ENCODE data around the gene TRPM3.
"Not testable (repeated sequence)": the region's sequence is repeated elsewhere in the genome, so short reads cannot be mapped to it uniquely, and the experiment has no call there.

TRPM3 gene

DNA sequence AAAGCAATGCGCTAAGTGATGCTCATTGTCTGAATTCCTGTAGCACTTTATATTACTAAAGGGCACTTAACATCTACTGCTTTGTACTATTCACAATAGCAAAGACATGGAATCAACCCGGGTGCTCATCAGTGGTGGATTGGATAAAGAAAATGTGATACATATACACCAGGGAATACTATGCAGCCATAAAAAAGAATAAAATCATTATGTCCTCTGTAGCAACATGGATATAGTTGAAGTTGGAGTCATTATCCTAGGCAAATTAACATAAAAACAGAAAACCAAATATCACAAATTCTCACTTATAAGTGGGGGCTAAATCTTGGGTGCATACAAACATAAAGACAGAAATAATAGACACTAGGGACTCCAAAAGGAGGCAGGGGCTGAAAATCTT is 308.3 kb downstream of the TRPM3 start:
- ATAC-seq: no peak

DNA sequence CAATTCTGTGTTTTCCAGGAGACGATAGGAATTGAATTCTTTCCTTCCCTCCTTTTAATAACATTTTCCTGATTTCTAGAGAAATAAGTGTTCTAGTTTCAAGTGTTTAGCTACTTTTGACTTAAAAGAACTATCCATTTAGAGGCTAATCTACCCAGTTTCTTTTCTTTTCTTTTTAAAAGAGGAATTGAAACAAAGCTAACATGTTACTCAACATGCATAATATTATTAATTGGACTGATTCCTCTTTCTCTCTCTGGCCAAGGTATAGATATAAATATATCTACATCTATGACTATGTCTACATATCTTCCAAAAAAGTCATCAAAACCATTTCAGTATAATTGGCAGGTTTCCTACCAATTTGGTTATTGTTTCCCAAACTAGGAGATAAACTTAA is 309.8 kb downstream of the TRPM3 start:
- ATAC-seq: no peak

DNA sequence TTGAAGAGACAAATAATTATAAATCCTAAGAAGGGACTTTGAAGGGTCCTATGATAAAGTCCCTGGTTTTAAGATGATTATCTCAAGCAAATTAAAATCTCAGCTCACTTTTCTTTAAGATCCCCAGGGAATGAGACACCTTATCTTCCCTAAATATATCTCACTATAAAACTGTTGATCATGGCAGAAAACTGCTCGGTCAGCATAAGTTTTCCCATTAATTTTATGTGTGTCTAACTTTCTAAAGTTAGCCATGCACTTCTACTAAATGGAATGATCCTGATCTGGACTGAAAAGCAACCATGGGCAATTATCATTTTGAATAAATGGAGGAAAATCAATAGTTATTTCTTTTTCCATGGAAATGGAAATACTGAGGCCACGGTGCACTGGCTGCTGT is 314.5 kb downstream of the TRPM3 start:
- no peak for ATAC-seq

DNA sequence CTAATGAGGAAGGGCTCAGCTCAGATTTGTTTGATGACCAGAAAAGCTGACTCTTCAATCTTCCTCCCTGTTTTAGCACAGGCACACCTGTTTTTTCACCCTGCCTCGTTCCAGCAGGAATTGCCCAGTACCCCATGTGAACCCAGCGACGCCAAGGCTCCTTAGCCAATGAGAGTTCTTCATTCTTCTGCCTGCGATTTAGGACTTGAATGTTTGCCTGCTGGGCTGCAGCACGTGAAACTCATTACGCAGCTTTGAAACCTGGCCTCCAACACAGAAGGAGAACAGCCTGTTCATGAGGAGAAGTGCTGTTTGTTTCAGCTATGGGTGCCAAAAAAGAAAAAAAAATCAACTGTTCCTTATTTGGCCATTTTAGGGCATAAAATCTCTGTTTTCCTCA is 315.5 kb downstream of the TRPM3 start:
- ATAC-seq: no peak

DNA sequence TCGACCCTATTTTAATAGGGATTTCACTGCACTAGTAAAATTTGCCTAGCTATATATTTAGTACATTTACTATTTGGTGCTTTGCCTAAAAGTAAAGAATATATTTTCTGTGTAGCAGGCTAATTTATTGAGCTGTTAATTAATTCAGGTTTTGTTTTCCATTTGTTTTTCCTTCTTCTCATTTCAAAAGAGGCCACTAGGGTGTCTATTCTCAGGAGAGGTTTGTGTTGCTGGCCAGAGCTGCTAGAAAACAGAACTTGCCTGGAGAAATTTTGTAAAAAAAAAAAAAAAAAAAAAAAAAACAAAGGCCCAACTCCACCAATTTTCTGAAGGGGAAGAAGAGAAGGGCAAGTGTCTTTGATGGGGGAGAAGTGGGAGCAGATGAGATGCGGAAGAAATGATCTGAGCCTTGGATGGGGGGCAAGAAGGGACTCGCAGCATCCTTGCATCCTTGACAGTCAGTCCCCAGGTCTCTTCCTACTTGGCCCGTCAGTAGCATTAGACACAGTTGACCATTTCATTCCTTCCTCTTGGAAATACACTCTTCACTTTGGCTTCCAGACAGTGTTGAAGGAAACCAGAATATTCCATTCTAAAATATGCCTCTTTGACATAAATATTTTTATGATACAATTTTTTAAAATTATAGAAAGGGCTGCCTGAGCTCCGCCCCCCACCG is 318.5 kb downstream of the TRPM3 start:
- ATAC-seq: no peak

DNA sequence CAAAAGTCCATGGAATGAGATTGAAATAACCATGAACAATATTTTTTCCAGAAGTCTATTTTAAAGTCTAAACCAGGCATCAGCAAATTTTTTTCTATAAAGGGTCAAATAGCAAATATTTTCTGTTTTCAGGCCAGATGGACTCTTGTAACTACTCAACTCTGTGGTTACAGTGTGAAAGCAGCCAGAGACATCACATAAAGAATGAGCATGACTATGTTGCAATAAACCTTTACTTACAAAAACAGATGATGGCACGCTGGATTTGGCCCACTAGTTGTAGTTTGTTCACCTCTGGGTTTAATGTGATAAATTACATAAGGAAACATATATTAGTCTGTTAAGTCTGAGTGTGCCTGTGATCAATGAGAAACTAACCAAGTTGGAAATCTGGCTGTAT is 319.2 kb downstream of the TRPM3 start:
- no peak for ATAC-seq

DNA sequence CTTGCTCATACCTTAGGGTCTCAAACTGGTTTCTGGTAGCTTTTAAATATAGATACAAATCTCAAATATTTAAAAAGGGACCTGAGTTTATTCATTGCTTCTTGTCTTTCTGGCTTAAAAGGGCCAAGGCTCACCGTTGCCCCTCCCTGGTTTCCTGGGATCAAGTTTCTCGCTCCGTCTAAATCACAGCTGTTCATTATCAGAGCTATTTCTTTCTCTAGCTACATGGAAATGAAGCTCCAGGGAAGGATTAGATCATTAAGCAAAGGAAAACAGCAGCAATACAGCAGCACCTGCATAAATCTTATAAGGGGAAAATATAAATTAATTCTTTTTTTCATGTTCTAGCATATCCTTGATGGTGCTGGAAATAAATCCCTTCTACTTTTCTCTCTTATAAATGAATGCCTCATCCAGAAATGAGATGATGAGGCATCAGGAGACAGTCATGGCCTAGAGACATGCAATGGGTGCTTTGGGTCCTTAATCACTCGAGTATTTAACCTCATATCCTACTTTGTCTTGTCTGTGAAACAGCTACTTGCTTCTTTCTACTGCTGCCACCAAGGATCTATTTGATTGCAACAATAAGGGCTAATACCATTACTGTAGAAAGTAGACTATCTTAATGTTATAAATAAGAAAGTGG is 320.1 kb downstream of the TRPM3 start:
- no peak for ATAC-seq

DNA sequence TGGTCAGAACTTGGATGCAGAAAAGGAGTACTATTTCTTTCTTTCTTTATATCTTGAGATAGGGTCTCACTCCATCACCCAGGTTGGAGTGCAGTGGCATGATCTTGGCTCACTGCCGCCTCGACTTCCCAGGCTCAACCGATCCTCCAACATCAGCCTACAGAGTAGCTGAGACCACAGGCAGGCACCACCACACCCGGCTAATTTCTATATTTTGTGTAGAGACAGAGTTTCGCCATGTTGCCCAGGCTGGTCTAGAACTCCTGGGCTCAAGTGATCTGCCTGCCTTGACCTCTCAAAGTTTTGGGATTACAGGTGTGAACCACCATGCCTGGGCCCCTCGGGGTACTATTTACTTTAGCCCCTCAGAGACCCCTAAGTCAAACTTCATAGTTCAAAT is 323.4 kb downstream of the TRPM3 start:
- no peak for ATAC-seq

DNA sequence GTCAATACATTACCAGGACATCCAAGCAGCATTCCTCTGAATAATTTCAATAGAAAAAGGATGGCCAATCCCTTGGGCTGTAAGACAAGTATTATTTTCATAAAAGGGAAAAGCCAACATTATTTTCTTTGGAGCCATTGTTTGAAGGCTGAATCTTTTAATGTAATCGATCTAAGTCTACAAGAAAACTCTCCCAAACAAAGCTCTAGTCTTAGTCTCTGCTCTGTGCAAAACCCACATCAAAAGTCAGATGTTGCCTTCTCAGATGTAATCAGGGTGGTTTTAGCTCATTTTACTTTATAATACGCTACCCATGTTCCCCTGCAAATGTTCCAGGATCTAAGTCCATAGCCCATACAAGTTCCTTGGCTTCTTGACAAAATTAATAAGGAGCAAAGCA is 325.6 kb downstream of the TRPM3 start:
- no peak for ATAC-seq

DNA sequence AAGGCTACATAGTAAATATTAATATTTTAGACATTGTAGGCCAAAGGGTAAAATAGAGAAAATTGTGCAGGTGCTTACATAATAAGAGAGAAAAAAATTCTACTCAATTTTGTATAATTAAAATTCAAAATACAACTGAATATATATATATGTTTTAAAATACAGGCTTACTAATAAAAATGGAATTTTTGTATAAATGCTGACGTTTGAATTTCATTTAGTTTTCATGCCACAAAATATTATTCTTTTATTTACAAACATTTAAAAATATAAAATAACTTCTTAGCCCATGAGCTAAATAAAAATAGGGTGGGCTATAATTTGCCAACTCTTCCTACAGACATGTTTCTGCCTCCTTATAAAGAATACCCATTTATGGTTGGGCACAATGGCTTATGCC is 328.6 kb downstream of the TRPM3 start:
- ATAC-seq: no peak

DNA sequence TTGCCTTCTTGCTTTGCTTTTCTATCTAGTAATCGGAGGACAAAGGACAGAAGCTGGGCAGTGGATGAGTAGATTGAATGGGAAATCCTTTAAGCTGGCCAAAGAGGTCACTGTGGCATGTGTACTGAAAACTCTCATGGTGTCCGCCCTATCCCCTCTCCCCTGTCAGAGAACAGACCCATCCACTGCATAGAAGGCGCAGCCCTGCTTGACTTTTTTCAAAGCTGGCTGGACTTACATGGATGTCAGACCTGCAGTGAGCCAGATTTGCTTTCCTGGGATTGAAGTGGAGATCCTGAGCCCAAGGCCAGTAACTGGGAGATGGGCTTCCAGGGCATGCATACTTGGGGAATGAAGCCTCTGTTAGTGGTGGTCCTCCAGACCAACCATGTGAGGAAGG is 329.5 kb downstream of the TRPM3 start:
- ATAC-seq: no peak

DNA sequence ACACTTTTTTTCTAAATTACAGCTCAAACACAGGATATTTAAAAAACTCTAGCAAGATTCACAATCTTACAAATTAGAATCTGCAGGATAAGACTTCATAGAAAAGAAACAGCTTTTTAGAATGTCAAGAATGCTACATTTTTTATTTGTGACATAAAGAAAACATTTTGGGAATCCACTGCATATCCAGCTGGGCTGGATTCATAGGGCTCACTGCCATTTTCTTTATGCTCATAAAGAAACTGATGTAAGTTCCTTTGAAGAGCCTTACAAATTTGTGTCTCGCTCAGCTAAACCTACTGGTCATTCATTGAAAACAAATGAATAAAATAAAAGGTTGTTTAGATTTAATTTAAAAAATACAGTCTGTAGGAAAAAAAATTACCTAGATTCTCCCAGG is 332.3 kb downstream of the TRPM3 start:
- ATAC-seq: no peak

DNA sequence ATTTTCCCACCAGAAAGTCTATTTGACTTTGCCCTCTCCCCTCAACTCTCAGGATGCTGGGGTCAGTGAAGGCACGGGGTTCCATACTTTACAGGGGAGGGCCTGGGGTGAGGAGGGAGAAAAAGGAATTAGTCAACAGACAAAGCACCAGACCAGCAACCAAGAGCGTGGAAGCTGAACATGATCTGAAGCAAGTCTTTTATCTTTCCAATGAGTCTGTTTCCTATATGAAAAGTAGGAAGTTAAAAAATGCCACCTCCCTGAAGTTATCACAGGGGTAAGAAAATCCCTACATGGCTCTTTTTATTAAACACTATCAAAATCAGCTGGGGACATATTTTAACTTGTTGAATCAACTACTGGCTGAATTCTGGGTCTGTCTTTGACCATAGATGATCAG is 337.0 kb downstream of the TRPM3 start:
- no peak for ATAC-seq

DNA sequence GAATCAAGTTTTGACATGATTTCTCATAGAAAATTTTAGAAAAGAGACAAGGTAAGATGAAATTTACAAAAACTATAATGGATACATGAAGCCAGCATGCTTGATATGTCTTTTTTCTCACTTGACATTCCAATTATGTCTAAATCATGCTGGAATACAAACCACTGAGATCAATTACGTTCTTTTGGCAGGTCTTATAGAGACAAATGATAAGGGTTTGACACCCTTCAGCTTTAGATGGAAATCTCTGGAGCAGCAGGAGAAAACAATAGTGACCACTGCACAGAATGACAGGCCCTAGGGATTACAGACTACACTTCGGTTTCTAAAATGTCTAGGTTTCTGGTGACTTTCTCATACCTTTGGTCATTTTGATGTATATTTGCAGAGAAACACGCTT is 342.9 kb downstream of the TRPM3 start:
- ATAC-seq: no peak

DNA sequence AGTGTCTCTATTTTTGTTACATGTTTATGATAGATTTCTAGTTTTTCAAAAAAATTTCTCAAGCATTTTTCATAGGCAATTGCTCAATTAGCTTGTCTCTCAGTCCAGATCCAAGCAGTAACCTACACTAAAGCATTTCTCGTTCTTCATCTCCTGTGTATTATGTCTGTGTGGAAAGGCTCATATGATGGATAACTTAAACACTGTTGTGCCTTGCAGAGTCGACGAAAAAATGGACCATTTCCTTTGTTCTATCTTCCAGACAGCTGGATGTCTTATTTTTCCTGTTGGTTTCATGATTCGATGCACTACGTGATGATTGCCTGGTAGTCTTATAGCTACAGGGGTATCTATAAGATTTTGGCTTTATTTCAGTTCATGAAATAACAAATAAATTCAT is 347.8 kb downstream of the TRPM3 start:
- ATAC-seq: no peak

DNA sequence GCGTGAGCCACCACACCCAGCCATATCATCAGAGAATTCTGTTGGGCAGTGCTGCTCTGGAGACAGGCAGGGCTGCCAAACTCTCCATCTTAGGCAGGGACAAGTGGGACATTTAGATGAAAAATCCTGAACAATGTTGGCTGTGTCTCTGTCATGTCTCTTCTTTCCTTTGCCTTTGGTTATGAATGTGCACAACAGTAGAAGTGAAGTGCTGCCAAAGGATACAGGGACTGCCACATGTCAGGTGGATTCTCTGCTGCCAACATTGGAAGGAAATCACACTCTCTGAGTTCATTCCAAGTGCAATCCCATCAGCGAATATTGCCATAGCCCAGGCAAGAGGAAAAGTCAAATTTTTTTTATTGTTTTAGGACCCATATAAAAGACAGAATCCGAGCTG is 348.8 kb downstream of the TRPM3 start:
- ATAC-seq: no peak

DNA sequence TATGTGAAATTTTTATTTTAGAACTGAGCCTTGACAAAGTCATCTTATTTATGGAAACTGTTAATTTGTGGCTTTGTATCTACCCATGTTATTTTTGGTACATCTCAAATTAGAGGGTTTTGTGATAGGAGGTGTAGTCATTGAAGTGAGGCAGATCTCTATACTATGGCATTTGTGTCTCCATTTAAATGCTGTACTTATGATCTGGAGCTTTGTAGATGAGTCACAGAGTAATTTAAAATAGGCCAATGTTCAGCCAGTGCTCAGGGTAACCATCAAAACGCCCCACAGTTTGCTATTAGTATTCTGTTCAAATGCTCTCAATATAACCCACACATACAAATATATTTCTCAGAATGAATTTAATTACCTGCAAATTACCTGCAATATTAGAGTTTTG is 355.5 kb downstream of the TRPM3 start:
- ATAC-seq: no peak

DNA sequence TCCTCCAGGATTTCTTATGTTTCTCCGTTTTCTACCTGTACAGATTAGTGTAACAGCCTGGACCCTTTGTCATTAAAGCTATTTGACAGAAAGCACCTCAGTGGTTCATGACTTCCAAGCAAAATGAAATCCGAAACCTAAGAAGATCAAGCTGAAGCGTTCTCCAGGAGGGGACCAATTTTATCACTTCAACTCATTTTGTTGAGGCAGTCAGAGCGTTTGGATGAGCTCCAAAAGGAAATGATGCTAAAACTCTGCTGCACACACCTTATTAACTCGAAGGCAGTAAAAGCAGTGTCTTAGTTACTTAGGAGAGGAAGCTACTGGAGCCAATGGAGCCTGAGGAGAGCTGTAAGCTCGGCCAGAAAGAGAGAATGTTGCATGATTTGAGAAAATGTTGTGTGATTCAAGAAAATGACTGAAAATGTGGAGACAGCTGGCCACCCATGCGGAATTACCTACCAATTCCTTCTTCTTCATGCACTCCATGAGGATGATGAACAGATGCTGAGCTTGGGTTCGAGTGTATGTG is 360.2 kb downstream of the TRPM3 start:
- no peak for ATAC-seq

DNA sequence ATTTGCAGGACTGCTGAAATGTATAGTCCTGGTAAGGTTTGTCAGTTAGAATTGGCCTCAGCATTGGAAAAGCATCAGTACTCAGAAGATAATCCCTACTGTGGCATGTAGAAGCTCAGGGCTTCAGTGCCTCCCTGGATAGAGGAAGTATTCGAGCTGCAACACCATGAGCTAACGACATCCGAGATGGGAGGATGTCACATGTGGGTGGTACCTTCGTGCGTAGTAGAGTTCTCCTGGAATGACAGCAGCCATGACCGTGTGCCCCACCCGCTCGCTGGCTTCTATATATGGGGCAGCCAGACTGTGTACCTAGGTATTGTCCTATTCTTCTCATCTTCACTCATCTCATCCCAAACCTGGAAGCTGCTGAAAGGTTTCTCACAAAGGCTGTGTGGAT is 361.2 kb downstream of the TRPM3 start:
- ATAC-seq: no peak

DNA sequence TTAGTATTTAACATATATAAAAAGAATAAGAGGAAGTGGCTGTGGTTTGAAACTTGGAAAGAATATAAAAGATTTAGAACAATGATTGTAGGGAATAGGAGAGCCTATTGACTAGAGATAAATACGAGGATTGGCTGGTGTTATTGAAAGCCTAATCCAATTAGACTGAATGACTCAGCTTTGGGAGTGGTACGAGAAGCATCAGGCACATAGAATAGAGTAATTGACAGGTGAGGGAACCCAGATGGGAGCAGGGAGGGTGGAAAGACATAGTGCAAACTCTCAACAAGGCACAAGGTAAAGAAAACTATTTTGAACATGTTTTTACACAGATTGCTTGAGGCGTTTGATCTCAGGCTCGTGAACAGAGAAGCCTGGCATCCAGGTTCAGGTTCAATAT is 368.1 kb downstream of the TRPM3 start:
- no peak for ATAC-seq

DNA sequence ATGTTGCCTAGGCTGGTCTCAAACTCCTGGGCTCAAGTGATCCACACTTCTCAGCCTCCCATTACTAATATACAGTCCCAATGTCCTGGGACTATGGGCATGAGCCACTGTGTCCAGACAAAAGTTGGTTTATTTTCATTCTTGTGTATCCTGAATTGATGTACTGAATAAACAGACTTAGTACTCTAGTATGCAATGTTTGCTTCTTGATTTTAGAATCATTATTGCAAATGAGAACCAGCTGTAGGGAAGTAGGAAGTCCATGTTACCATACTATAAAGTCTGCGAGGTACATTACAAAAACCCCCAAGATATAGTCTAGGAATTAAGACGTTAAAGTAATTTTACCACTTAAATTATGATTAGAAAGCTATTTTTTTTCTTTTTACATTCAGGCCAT is 372.4 kb downstream of the TRPM3 start:
- no peak for ATAC-seq

DNA sequence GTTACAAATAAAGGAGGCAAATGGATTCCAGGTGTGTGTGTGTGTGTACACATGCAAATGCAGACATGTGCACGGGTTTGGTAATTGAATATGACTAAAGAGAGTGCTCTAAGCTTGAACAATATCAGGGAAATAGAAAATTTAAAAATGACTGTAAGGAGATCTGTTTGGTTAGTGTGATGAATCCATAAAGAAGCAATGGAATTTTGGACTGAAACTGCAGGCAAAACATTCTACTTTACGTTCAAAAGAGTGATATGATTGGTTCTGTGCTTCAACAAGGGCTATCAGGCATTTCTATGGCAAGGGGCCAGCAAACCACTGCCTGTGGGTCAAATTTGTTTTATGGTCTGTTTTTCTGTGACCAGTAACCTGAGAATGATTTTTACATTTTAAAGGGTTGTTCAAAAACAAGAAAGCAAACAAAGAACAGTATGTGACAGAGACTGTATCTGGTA is 374.1 kb downstream of the TRPM3 start:
- ATAC-seq: no peak

DNA sequence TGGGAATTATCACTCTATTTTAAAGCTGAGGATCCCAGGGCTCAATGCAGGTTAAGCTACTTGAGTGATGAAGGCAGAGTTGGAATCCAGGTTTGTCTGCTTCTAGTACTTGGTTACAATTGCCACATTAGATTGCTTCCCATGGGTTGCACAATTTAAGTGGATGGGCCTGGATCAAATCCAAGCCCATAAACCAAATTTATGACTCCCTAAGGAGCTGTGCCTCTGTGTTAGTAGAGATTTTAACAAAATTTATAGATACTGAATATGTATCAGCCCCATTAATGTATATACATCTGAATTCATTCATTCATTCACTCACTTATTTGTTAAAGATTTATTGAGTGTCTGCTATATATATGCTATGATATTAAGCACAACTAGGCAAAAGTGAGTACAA is 374.7 kb downstream of the TRPM3 start:
- ATAC-seq: no peak

DNA sequence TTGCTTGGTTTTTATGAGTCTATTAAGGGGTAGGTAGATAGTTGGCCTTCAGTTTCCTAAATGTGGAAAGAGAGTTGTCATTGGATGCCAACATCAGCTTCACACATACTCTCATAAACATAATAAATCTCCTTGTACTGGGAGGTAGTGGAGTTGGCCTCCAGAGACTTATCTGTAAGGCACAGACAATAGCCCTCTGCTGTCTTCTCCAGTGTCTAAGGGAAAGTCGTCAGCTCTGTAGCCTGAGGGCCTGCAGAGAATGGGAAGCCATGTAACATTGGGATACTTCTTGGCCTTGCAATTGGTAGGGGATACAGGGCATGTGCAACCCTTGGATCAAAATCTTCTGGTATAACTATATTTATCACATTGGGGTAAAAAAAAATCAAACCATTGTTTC is 375.1 kb downstream of the TRPM3 start:
- no peak for ATAC-seq

DNA sequence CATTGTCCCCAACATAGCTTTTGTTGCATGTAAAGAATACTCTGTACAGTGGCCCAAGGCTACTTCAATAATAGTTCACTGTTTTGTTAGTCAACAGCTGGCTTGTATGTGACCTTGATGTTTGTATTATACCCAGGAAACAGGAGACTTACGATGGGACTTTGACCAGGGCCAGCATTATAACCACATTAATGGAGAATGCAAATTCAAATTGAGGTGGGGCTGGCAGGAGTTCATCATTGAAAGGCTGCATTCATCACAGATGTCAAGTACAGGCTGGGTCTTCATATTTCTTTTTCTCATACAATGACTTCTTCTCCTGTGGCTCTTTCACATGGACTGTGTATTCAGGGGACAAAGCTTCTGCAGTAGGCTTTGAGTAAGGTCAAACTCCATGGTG is 396.6 kb downstream of the TRPM3 start:
- not testable (repeated sequence) for ATAC-seq
